ENCODE measurements around the gene XG.

- TF ChIP-seq SIN3A (IDR thresholded peaks at IDR 0.05; ENCODE audit: borderline replicate concordance, insufficient read depth, low read length) = no peak
- no peak for TF ChIP-seq POLR2AphosphoS5 (IDR thresholded peaks at IDR 0.05; ENCODE audit: low read depth, low read length)
Observed at GRCh38 chrX:2837961-2838360, 86.1 kb downstream of the XG start.
